NCI-H1436 treated with DMSO at 0.1 percent for 48 hours (cell line): ENCODE data around the gene CTU2.
A peak's percentile ranks its signal among the peaks of the same experiment; 100 is the strongest.
"Not testable (repeated sequence)": the region's sequence is repeated elsewhere in the genome, so short reads cannot be mapped to it uniquely, and the experiment has no call there.

Source experiments
- DNase-seq: peaks from one replicate; lab custom pipeline; 2025; lab: John Stamatoyannopoulos, UW

The CTU2 gene

DNA sequence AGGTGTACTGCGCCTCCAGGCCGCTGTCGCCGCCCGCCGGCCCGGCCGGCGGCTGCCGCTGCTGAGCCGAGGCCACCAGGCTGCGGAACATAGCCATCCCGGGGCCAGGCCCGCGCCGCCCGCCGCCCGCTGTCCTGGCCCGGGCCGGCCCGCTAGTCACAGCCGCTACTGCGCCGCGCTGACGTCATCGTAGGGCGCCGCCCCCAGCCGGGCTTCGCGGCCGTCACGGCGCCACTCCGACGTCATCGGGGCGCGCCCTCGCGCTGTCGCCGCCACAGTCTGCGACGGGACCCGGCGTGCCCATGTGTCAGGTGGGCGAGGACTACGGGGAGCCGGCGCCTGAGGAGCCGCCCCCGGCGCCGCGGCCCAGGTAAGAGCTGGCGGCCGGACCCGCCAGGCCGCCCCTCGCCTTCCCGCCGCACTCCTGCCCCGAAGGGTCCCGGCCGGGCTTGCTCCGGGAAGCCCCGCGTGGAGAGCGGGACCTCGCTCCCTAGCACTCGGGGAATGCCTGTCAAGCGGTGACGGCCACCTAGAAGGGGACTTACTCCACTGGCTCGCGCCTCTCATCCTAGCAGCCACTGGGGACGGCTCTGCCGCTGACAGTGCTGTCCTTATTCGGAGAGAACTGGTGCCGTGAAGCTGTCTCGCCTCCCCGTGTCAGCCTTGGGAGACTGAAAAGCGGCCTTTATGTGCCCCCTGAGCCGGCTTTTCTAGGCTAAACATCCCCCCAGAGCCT lies at the start of gene CTU2, which contains the start of gene RNF166:
Gene CTU2, plus strand, starts transcription at position 275 of the 736 bp plus-strand sequence. Its CDS starts 28 bp downstream, at position 303.
Gene RNF166, minus strand, starts transcription at position 180 of the 736 bp plus-strand sequence. Its CDS starts 83 bp downstream, at position 97.
- DNase-seq = no peak

DNA sequence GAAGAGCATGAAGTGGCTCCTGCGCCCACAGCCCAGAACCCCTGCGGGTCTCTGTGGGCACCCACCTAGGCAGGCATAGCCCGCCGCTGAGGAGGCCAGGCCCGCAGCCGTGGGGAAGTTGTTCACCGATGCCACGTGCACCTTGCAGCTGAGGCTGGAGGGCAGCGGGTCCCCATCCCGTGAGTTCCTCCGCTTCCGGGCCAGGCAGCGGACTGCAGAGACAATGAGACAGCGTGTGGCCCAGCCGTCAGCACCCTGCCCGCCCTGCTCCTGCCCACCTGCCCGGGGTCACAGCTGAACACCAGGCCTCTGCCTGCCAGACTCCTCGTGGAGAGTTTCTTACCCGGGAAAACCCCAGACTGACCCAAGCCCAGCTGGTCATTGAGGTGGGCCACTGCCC lies 48.9 kb upstream of the CTU2 start:
- DNase-seq = no peak

DNA sequence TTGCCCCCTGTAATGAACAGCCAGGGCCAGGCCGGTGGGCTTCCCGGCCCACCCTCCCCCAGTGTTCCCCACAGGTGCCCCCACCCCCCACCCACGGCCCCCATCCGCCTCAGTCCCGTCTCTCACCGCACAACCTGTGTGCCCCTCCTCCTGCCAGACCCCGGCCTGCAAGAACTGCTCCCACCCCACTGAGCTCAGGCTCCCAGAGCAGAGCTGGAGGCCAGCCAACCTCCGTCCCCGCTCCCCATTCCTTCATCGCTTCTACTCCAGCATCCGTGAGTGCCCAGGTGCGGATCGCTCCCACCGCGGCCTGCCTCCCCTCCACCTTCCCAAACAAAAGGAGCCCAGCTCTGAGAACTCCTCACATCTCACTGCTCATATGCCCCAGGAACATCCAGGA lies 47.6 kb upstream of the CTU2 start:
- no peak for DNase-seq

DNA sequence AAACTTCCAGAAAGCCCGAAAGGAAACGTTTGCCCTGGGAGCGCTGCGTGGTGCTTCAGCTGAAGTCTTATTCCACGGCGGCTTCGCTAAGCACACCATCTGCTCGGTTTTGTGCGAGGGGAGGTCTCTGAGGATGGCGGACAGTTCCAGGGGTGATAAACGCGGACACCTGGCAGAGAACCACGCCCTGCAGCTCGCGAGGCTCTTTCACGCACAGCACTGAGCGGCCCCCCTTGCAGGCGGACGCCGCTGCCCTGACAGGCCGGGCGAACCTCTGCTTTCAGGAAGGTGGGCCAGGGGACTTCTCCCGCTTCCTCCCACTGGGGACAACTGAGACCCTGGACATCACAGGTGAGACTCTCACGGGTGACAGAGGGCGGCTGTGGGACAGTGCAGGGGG lies 47.1 kb upstream of the CTU2 start:
- DNase-seq = no peak

DNA sequence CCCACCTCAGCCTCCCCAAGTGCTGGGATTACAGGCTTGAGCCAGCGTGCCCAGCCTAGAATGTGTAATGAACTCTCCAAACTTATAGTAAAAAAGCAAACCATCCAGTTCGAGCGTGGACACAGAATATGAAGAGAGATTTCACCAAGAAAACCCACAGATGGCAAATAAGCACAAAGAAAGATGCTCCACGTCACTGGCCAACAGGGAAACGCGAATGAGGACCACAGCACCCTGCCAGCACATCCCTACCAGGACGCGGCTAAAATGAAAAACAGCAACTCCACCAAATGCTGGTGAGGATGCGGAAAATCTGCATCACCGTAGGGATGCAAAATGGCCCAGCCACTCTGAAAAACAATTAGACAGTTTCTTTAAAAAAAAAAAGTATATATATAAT lies 44.8 kb upstream of the CTU2 start:
- DNase-seq = no peak

DNA sequence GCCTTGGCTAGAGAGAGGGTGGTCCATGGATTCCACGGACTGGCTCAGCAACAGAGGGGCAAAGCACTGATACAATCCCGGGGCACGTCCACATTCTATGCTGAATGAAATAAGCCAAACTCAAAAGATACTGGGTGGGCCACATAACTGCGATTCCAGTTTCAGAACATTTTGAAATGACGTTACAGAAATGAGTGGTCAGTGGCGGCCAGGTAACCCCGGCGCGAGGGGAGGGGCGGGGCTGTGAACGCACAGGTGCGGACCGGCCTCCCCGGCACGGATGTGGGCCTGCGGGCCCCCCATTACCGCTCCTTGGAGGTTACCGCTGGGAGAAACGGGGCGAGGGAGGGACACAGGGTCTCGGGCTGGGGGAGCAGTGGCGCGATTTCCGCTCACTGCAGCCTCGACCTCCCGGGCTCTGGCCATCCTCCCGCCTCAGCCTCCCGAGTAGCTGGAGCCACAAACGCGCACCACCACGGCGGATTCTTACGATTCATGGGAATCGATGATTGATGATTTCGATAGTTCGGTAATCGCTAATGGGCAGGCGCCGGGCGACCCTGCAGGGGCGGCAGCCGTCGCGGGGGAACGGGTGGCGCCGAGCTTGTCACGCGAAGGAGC lies 44.0 kb upstream of the CTU2 start:
- no peak for DNase-seq

DNA sequence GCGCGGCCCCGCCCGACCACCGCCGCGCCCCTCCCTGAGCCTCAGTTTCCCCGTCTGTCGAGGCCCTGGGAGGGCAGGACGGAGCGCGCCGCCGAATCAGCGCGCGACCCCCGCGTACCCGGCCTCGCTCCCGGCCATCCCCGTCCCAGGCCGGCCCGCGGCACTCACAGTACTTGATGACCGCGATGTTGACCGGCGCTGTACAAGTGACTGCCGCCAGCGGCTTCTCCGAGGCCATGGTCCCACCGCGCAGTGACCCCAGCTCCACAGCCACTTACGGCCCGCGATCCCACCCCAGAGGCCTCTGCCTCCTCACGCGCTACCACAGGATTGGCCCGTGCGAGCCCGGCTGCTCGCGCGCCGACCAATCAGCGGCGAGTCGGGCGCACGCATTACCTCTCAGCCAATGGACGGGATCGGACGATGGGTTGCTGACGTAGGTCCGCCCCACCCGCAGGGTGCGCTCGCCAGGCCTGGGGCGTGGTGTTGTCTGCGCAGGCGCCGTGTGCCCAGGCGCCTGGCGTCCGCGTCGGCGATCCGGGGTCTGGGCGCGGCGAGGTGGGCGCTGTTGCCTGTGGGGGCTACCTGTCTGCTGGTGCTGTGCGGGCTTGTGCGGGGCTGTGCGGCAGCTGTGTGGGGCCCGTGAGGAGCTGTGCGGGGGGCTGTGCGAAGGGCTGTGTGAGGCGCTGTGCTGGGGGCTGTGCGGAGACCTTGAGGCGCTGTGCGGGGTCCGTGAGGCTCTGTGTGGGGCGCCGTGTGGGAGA lies 43.3 kb upstream of the CTU2 start, which contains the start of gene MVD:
Gene MVD, minus strand, starts transcription at position 249 of the 764 bp plus-strand sequence. Its CDS starts 11 bp downstream, at position 238.
- peak; percentile 83 for DNase-seq

DNA sequence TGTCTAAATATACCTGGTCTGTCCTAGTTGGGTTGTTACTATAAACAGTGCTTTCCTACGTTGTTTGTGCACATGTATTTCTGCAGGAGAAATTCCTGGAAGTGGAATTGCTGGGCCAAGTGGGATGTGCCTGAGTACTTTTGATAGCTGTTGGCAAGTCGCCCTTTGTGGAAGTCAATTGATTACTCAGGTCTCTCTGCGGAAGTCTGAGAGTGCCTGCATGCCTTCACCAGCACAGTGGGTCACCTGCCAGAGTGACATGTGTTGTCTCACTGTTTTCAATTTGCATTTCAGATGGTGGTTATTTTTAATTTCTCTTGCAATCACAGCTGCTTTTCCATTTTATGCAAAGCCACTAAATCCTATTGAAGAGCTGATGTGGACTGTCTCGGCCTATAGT lies 41.2 kb upstream of the CTU2 start:
- DNase-seq = no peak

DNA sequence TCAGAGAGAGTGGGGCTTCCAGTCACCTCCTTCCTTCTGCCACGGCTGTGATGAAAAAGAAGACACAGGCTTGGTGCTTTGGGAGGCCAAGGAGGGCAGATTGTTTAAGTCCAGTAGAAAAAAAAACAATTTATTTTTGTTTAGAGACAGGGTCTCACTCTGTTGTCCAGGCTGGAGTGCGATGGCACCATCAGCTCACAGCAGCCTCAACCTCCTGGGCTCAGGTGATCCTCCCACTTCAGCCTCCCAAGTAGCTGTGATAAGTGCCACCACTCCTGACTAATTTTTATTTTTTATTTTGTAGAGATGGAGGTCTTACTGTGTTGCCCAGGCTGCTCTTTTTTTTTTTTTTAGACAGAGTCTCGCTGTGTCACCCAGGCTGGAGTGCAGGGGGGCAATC lies 40.7 kb upstream of the CTU2 start:
- no peak for DNase-seq

DNA sequence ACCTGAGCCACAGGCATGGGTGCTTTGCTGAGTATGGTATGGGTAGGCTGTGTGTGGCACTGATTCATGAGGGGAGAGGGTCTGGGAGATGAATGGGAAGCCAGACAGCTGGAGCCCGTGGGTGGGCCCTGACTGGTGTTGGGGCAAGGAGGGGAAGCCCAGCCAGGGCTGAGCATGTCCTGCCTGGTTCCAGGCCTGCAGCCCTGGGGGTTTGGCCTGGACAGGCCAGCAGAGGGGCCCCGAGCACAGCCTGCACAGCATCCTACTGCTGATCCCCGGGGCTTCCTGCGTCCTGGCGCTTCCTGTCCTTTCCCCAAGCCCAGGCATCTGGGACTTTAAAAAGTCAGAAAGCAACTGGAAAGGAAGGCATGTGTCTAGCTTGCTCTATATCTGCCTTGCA lies 38.8 kb upstream of the CTU2 start:
- no peak for DNase-seq

DNA sequence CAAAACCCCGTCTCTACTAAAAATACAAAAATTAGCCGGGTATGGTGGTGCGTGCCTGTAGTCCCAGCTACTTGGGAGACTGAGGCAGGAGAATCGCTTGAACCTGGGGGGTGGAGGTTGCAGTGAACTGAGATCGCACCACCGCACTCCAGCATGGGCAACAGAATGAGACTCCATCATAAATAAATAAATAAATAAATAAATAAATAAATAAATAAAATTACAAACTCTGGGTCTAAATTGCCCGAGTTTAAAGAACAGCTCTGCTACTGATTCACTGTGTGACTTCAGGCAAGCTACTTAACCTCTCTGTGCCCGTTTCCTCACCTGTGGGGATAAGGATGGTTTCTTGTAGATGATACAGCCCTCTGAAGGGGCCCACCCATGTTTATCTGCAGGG lies 36.8 kb upstream of the CTU2 start:
- DNase-seq = not testable (repeated sequence)

DNA sequence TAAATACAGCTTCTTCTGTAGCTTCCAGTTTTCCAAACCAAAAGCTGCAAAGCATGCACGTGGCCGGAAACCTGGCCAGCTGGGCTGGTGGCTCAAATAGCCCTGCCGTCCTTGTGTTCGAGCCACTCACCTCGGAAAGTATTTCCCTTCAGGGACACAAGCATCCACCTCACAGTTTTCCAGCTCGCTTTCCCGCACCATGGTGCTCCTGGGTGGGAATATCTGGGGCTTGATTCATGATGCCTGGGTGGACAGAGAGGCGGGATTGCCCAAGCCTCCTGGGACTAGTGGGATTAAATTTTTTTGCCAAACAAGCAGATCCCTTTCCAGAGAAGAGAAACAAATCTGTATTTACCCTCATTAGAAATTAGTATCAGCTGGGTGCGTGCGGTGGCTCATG lies 36.3 kb upstream of the CTU2 start:
- DNase-seq = no peak

DNA sequence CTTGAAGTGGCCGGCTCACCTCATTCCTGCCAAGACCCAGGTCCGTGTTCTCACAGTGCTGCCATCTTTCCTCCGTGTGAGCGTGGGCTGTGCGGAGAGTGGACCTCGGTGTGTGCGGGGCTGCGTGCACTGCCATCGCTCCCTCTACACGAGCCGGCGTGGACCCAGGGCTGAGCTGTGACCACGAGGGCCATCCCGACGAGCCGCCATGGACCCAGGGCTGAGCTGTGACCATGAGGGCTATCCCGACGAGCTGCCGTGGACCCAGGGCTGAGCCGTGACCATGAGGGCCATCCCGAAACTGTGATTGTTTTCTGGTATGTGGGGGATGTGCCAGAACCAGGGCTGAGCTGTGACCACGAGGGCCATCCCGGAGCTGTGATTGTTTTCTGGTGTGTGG lies 34.5 kb upstream of the CTU2 start:
- DNase-seq = no peak

DNA sequence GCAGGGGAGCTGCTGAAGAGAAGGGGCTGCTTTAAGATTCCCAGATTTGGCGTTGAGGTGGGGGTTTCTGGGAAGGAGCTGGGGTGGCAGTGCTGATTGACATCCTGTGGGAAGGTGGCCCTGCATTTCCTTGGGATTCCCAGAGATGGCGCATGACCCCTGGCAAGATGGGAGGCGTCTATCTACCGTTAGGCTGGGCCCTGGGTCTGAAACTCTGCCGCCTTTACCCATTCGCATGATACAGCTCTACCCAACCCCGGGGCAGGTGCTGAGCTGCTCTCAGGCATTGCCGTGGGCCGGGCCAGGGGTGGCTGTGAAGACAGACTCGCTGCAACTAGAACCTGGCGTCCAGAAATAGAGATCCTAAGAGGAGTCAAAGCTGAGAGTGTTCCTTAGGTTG lies 33.5 kb upstream of the CTU2 start:
- DNase-seq = no peak

DNA sequence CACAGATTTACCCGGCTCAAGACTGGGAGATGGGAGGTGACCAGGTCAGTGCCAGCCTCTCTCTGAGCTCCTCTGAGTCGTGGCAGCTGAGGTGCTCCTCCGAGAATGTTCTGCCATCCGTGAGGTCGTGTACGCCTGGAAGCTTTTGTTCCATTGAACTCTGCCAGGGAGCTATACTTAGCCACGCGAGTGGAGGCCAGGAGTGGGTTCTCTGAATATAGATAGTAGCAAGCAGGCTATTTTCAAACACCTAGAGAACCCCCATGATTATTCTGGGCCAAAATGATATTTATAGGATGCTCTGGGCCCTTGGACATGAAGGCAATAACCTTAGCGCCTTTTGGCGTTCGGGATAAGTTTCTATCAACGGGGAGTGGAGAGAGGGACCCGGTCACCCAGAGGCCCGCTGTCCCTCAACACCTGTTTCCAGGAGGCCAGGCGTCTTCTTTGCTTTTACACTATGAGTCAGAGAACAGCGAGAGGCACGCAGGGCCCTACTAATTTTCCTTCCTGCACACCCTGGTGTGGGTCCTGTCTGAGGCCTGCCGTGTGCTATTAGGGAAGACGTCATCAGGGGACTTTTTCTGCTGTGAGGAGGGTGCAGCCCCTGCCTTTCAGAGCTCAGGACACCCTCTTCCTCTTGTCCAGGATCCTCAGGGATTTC lies 32.5 kb upstream of the CTU2 start:
- no peak for DNase-seq

DNA sequence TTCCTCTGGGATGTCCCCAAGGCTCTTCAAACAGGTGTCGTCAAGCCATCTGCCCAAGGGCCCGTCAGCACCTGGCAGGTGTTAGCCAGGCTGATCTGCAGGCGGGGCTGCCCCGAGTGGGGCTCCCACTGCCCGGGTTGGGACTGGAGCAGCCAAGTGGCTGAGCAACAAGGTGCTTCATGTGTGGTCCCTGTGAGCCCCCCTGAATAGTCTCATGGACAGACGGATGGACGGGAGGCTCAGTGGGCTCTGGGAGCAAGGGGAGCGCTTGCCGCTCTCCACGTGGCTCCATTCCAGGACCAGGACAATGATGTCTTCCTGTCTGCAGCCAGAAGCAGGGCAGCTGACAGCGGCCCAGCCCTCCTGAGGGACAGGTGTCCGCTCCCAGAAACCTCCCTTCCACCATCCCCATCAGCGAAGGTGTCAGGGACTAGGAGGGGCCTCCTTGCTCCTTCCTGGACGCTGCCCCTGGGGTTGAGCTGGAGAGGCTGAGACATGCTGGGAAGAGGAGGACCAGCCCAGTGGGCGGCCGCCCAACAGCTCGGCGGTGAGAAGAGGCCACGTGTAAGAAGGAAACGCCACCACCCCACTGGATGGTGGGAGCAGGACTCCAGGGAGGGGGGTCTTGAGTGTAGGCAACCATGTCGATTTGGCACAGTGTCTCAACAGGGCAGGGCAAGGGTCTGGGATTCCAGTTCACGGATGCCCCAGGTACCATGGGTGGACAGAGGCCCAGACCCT lies 29.6 kb upstream of the CTU2 start:
- no peak for DNase-seq

DNA sequence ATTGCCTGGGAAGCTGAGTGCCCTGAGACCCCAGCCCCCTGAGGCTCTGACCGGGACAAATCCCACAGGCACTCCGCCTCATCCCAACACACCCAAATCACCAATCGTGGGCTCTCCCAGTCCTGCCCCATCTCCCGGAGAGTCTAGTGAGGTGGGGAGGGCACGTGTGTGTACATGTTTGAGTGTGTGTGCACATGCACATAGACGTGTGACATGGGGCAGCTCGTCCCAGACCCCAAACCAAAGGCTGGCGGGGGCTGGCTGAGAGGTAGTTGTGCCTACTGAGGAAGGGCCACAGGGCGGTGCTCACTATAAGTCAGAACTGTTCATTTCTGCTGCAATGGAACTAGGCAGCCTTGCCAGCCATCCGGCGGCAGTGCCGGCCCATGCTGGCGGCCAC lies 28.6 kb upstream of the CTU2 start:
- no peak for DNase-seq

DNA sequence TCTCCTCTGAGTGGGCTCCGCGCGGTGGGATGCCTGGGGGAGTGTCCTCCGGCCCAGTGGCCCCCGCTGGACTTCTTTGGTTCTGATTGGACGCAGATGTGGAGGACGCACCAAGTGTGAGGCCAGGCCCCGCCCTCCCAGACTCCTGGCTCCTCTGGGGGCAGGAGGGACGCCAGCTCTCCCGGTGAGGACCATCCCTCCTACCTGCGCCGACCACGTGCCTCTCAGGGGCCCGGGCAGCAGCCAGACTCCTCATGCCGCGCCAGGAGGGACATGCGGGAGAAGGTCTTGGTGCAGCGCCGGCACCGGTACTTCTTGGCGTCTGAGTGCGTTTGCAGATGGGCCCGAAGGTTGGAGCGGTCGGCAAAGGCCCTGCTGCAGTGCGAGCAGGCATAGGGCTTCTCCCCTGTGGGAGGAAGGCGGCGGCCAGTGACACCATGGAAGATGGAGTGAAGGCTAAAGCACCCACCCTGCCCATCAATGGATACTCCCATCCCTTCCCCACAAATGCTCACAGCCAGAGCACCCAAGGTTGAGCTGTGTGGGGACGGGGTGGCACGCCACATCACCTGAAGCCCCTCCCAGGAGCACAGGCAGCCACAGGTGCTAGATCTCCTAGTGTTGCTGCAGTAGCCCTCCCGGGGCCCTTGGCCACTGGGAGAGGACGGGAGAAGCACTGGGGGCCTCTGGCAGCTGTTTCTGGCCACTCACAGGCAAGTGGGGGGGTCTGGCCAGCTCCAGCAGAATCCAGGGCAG lies 27.9 kb upstream of the CTU2 start:
- no peak for DNase-seq

DNA sequence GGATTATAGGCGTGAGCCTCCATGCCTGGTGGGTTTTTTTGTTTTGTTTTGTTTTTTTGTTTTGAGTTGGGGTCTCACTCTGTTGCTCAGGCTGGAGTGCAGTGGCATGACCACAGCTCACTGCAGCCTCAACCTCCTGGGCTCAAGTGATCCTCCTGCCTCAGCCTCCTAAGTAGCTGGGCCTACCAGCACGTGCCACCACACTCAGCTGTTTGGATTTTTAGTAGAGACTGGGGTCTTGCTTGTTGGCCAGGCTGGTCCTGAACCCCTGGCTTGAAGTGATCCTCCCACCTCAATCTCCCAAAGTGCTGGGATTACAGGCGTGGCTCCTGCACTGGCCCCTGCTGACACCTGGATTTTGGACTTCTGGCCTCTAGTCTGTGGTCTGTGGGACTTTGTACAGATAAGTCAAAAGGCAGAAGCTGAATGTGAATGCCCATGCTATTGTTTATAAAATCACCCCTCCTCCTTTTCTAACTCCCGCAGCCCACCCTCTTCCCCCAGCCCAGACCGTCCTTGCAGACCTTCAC lies 25.7 kb upstream of the CTU2 start:
- no peak for DNase-seq

DNA sequence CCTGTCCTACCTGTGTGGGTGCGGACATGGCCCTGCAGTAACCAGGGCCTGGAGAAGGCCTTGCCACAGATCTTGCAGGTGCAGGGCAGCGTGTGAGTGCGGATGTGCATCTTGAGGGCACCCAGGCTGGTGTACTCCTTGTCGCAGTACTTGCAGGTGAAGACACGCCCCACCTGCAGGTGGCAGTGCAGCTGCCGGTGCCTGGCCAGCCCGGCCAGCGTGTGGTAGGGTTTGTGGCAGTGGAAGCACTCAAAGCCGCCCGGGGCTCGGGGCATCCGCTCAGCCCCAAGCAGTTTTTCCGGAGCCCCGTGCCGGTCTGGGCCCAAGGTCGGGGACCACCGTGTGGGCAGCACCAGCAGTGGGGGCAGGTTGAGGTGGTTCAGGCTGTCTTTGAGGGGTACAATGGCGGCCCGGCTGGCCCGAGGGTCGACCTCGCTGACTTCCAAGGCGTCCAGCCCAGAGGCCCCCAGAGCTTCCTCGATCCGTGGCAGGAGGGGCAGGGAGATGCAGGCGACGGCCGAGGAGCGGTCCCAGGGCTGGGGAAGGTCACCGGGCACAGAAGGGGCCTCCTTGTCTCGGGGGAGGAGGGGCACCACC lies 25.1 kb upstream of the CTU2 start:
- DNase-seq = no peak
